Neural progenitor cell (in vitro differentiated cells): ENCODE results near the gene AKAP6. TPM values are rescaled to one million over a fixed set of nuclear protein-coding genes. Genes with fewer than 3 reads are reported as not detected.

Experiments
- DNase-seq: peaks from one replicate; pipeline ENCODE4 v3.0.0-alpha.2; 2016; ENCODE audit warnings: low spot score
- H2AFZ ChIP-seq: fragments of 200-600 bp; sonication (generic); replicated peaks from 2 replicates; pipeline ENCODE4 v1.6.1; 2016; ENCODE audit warnings: antibody characterized with exemption
- H3F3A ChIP-seq: fragments of 200-600 bp; sonication (generic); 2 replicates; pipeline ENCODE4 v1.6.1; 2016; ENCODE audit warnings: antibody characterized with exemption, low read depth
- H3K27ac ChIP-seq: fragments of 200-600 bp; sonication (generic); 2 replicates; pipeline ENCODE4 v1.5.1; 2016; ENCODE audit warnings: mild to moderate bottlenecking
- H3K27me3 ChIP-seq: fragments of 200-600 bp; sonication (generic); 2 replicates; pipeline ENCODE4 v1.6.1; 2016; ENCODE audit warnings: mild to moderate bottlenecking, moderate library complexity
- H3K36me3 ChIP-seq: fragments of 200-600 bp; sonication (generic); 2 replicates; pipeline ENCODE4 v1.5.1; 2016
- H3K4me1 ChIP-seq: fragments of 200-600 bp; sonication (generic); 2 replicates; pipeline ENCODE4 v1.6.1; 2016; ENCODE audit warnings: mixed run types
- H3K4me2 ChIP-seq: fragments of 200-600 bp; sonication (generic); 2 replicates; pipeline ENCODE4 v1.6.1; 2016
- H3K4me3 ChIP-seq: fragments of 200-600 bp; sonication (generic); 2 replicates; pipeline ENCODE4 v1.5.1; 2016
- H3K79me2 ChIP-seq: fragments of 200-600 bp; sonication (generic); 2 replicates; pipeline ENCODE4 v1.6.1; 2016; ENCODE audit warnings: low read depth
- H3K9ac ChIP-seq: fragments of 200-600 bp; sonication (generic); 2 replicates; pipeline ENCODE4 v1.6.1; 2016
- H3K9me3 ChIP-seq: fragments of 200-600 bp; sonication (generic); 2 replicates; pipeline ENCODE4 v1.5.1; 2016; ENCODE audit warnings: low read depth
- H4K20me1 ChIP-seq: fragments of 200-600 bp; sonication (generic); 2 replicates; pipeline ENCODE4 v1.6.1; 2016; ENCODE audit warnings: low read depth
- H3K27ac Mint-ChIP-seq: 3 replicates; pipeline ENCODE4 v1.8.0; 2021; ENCODE audit warnings: mixed read lengths
- H3K27me3 Mint-ChIP-seq: 2 replicates; pipeline ENCODE4 v1.8.0; 2022; ENCODE audit warnings: low read depth, mild to moderate bottlenecking, inconsistent platforms, moderate library complexity, mixed read lengths; ENCODE audit not compliant: insufficient read depth
- H3K36me3 Mint-ChIP-seq: 3 replicates; pipeline ENCODE4 v1.8.0; 2021; ENCODE audit warnings: mixed read lengths
- H3K4me1 Mint-ChIP-seq: 3 replicates; pipeline ENCODE4 v1.8.0; 2021; ENCODE audit warnings: mixed read lengths
- H3K4me3 Mint-ChIP-seq: 3 replicates; pipeline ENCODE4 v1.8.0; 2021; ENCODE audit warnings: mild to moderate bottlenecking, moderate library complexity, mixed read lengths
- H3K9me3 Mint-ChIP-seq: 3 replicates; pipeline ENCODE4 v1.8.0; 2020; ENCODE audit warnings: mixed read lengths
- EZH2 ChIP-seq: fragments of 200-600 bp; sonication (generic); IDR thresholded peaks from 2 replicates; pipeline ENCODE4 v1.6.1; 2017; ENCODE audit warnings: antibody characterized with exemption, mild to moderate bottlenecking, moderate library complexity
- EZH2phosphoT487 ChIP-seq: fragments of 200-600 bp; sonication (generic); IDR thresholded peaks from 2 replicates; pipeline ENCODE4 v1.6.1; 2017; ENCODE audit warnings: antibody characterized with exemption
- total RNA-seq: library from RNA; depleted of rRNA; stranded (reverse); fragments of >200 nt; gene quantifications from 2 replicates; pipeline ENCODE4 v1.2.3, GENCODE V29; 2015; ENCODE audit warnings: low replicate concordance
- TF ChIP-seq, protein P1 (sequence below): fragments of 200-600 bp; sonication (generic); IDR thresholded peaks from 2 replicates; pipeline ENCODE4 v1.5.1; 2017; ENCODE audit warnings: antibody characterized with exemption, mild to moderate bottlenecking

Gene AKAP6
- total RNA-seq, 1 donor from 2014 or later = 3.7 TPM

GRCh38 chr14:32512813-32513212 is 183.7 kb downstream of the AKAP6 start:
- DNase-seq = no peak
- peaks cover 16% of the 10 kb centered on the region for H3K4me1 Mint-ChIP-seq
- H3F3A ChIP-seq = no peaks in the 10 kb centered on the region
- no peaks in the 10 kb centered on the region for H3K36me3 Mint-ChIP-seq
- H3K9me3 ChIP-seq = no peaks in the 10 kb centered on the region
- TF ChIP-seq EZH2phosphoT487 = no peak
- no peak for TF ChIP-seq EZH2
- TF ChIP-seq, protein P1, sequence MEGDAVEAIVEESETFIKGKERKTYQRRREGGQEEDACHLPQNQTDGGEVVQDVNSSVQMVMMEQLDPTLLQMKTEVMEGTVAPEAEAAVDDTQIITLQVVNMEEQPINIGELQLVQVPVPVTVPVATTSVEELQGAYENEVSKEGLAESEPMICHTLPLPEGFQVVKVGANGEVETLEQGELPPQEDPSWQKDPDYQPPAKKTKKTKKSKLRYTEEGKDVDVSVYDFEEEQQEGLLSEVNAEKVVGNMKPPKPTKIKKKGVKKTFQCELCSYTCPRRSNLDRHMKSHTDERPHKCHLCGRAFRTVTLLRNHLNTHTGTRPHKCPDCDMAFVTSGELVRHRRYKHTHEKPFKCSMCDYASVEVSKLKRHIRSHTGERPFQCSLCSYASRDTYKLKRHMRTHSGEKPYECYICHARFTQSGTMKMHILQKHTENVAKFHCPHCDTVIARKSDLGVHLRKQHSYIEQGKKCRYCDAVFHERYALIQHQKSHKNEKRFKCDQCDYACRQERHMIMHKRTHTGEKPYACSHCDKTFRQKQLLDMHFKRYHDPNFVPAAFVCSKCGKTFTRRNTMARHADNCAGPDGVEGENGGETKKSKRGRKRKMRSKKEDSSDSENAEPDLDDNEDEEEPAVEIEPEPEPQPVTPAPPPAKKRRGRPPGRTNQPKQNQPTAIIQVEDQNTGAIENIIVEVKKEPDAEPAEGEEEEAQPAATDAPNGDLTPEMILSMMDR = no peak
- no peak overlapping the region for H3K4me3 Mint-ChIP-seq
- H2AFZ ChIP-seq = no peak overlapping the region
- H3K27ac Mint-ChIP-seq = no peak overlapping the region
- no peaks in the 10 kb centered on the region for H3K27me3 Mint-ChIP-seq
- no peak overlapping the region for H3K4me2 ChIP-seq
- no peak overlapping the region for H3K27ac ChIP-seq
- H4K20me1 ChIP-seq = no peaks in the 10 kb centered on the region
- H3K4me1 ChIP-seq = no peaks in the 10 kb centered on the region
- no peaks in the 10 kb centered on the region for H3K27me3 ChIP-seq
- H3K79me2 ChIP-seq = no peaks in the 10 kb centered on the region
- H3K9me3 Mint-ChIP-seq = no peaks in the 10 kb centered on the region
- no peak overlapping the region for H3K9ac ChIP-seq
- H3K4me3 ChIP-seq = no peak overlapping the region
- H3K36me3 ChIP-seq = no peaks in the 10 kb centered on the region

DNA sequence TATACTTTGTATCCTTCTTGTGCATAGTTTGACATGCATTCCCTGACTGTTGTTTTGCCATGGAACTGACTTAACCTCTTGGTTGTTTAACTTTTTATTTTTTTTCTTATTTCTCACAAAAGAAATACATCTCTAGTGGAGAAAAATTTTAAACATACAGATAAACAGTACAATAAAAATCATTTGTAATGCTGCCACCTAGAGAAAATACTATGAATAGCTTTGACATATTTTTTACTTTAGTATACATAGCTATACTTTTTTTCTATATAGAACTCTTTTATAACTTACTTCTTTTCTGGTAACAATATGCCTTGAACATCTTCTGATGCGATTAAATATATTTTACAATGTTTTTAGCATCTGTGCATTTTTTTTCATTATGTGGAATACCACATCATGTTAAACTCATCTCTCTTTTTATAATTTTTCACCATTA is 184.5 kb downstream of the AKAP6 start:
- Mint-ChIP-seq H3K27ac (no peak overlapping the region), H3K27me3 (no peaks in the 10 kb centered on the region), H3K4me1 (peaks cover 12% of the 10 kb centered on the region), H3K9me3 (no peaks in the 10 kb centered on the region), H3K4me3 (no peak overlapping the region), H3K36me3 (no peaks in the 10 kb centered on the region)
- no peak for TF ChIP-seq EZH2phosphoT487
- TF ChIP-seq, protein P1 = peak; percentile 58
- Histone ChIP-seq H3K4me2 (no peak overlapping the region), H3K36me3 (no peaks in the 10 kb centered on the region), H3K4me3 (no peak overlapping the region), H3K27ac (no peak overlapping the region), H4K20me1 (no peaks in the 10 kb centered on the region), H3K9ac (no peak overlapping the region), H3K9me3 (no peaks in the 10 kb centered on the region), H3K4me1 (no peaks in the 10 kb centered on the region), H3K79me2 (no peaks in the 10 kb centered on the region), H2AFZ (no peak overlapping the region), H3F3A (no peaks in the 10 kb centered on the region), H3K27me3 (no peaks in the 10 kb centered on the region)
- DNase-seq = no peak

DNA sequence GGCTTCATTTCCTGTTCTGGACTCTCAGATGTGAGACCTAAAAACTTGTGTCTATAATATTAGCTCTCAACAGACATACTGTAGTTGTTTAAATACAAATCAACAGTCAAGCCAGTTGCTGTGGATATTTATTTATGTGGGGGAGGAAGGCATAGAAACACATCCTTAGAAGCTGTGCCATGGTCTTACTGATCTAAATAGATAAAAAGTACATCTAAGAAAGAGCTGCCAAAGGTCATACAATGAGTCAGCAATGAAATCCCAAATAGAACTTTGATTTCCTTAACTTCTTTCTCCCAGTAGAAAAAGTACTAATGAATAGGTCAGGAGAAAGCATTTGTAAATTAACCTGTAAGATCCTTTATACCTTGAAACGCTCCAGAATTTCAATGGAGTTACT is 185.1 kb downstream of the AKAP6 start:
- H3K27ac ChIP-seq = no peak overlapping the region
- no peaks in the 10 kb centered on the region for H3K4me1 ChIP-seq

More for the DNA sequence above, 185.1 kb downstream of the AKAP6 start:
- H3K27ac Mint-ChIP-seq = no peak overlapping the region
- Histone ChIP-seq H3K9me3 (no peaks in the 10 kb centered on the region), H4K20me1 (no peaks in the 10 kb centered on the region), H3K4me3 (no peak overlapping the region), H3K27me3 (no peaks in the 10 kb centered on the region), H3K36me3 (no peaks in the 10 kb centered on the region), H3F3A (no peaks in the 10 kb centered on the region), H2AFZ (no peak overlapping the region), H3K79me2 (no peaks in the 10 kb centered on the region), H3K9ac (no peak overlapping the region), H3K4me2 (no peak overlapping the region)
- DNase-seq = no peak
- no peaks in the 10 kb centered on the region for H3K27me3 Mint-ChIP-seq
- H3K36me3 Mint-ChIP-seq = no peaks in the 10 kb centered on the region
- no peaks in the 10 kb centered on the region for H3K9me3 Mint-ChIP-seq
- TF ChIP-seq EZH2 = no peak
- TF ChIP-seq, protein P1 = no peak
- no peak for TF ChIP-seq EZH2phosphoT487
- H3K4me3 Mint-ChIP-seq = no peak overlapping the region
- H3K4me1 Mint-ChIP-seq = peaks cover 12% of the 10 kb centered on the region
